ENCODE measurements around the gene TRIM25. TPM values are rescaled to one million over a fixed set of nuclear protein-coding genes. Genes with fewer than 3 reads are reported as not detected.
A peak's percentile ranks its signal among the peaks of the same experiment; 100 is the strongest.

Gene TRIM25
- total RNA-seq, 1 experiment from 2014 or later: 92.8 TPM

- H3F3A ChIP-seq (ENCODE audit: insufficient read depth, low read depth): peaks cover under 1% of the 10 kb centered on the region; the same call in 1 of the 2 replicates
- intact Hi-C loops (cut with micrococcal nuclease; ENCODE audit: unreplicated experiment): no loop called here
- no peak overlapping the region for H3K27ac ChIP-seq
- H3K27me3 ChIP-seq (ENCODE audit: insufficient read depth, low read depth): no peaks in the 10 kb centered on the region
- H2AFZ ChIP-seq: no peak overlapping the region
- no peak overlapping the region for H3K4me3 ChIP-seq
- H3K4me2 ChIP-seq: no peak overlapping the region
- TF ChIP-seq, protein P1, sequence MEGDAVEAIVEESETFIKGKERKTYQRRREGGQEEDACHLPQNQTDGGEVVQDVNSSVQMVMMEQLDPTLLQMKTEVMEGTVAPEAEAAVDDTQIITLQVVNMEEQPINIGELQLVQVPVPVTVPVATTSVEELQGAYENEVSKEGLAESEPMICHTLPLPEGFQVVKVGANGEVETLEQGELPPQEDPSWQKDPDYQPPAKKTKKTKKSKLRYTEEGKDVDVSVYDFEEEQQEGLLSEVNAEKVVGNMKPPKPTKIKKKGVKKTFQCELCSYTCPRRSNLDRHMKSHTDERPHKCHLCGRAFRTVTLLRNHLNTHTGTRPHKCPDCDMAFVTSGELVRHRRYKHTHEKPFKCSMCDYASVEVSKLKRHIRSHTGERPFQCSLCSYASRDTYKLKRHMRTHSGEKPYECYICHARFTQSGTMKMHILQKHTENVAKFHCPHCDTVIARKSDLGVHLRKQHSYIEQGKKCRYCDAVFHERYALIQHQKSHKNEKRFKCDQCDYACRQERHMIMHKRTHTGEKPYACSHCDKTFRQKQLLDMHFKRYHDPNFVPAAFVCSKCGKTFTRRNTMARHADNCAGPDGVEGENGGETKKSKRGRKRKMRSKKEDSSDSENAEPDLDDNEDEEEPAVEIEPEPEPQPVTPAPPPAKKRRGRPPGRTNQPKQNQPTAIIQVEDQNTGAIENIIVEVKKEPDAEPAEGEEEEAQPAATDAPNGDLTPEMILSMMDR (conservative IDR thresholded peaks at IDR 0.05): no peak
- no peak for TF ChIP-seq EZH2 (IDR thresholded peaks at IDR 0.05; ENCODE audit: low read depth)
- DNase-seq: no peak
- H3K9me2 ChIP-seq (ENCODE audit: insufficient read depth): no peaks in the 10 kb centered on the region
- H3K9me3 ChIP-seq (ENCODE audit: insufficient read depth, low read depth): no peaks in the 10 kb centered on the region
- no TSS peak for BruUV-seq (replicated peaks)
- POLR2A ChIA-PET (ENCODE audit: unreplicated experiment): no interaction called here
- CTCF ChIA-PET: no interaction called here
- peaks cover 69% of the 10 kb centered on the region for H3K36me3 ChIP-seq (ENCODE audit: low read depth)
- peaks cover 22% of the 10 kb centered on the region for H4K20me1 ChIP-seq (ENCODE audit: insufficient read depth)
- H3K4me1 ChIP-seq (replicated peaks; ENCODE audit: insufficient read depth): 0 out of 2 replicates have a peak, but pooled peaks cover 6% of the 10 kb centered on the region
- peaks cover 8% of the 10 kb centered on the region for H3K79me2 ChIP-seq (ENCODE audit: low read depth)
Measured at GRCh38 chr17:56903560-56903959, 10.3 kb downstream of the TRIM25 start.

GRCh38 chr17:56902348-56902747 is 11.5 kb downstream of the TRIM25 start:
- H3K9me3 ChIP-seq (ENCODE audit: insufficient read depth, low read depth): no peaks in the 10 kb centered on the region

DNA sequence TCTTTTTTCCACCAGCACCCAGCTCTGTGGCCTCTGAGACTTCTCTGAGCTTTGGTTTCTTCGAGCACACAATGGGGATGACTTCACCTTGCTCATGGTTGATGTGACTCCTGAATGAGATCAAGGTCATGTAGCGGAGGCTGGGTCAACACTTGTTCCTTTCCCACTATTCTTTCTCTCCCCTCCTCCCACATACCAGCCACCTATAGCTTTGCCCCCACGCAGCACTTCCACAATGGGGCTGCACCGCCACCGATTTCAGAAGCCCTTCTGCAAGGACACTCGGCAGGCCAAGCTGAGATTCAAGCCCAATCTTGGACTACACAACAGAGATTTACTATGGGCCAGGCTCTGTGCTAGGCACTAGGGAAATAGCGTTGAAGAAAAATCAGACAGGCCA is 14.4 kb downstream of the TRIM25 start:
- no peak for DNase-seq
- BruUV-seq (replicated peaks): no TSS peak
- POLR2A ChIA-PET (ENCODE audit: unreplicated experiment): no interaction called here
- H3K4me3 ChIP-seq: no peak overlapping the region
- H3F3A ChIP-seq (ENCODE audit: insufficient read depth, low read depth): no peaks in the 10 kb centered on the region
- TF ChIP-seq, protein P1 (conservative IDR thresholded peaks at IDR 0.05): no peak
- TF ChIP-seq EZH2 (IDR thresholded peaks at IDR 0.05; ENCODE audit: low read depth): no peak
- peaks cover 16% of the 10 kb centered on the region for H4K20me1 ChIP-seq (ENCODE audit: insufficient read depth)
- H3K4me1 ChIP-seq (replicated peaks; ENCODE audit: insufficient read depth): 0 out of 2 replicates have a peak, but pooled peaks cover 6% of the 10 kb centered on the region
- H3K27me3 ChIP-seq (ENCODE audit: insufficient read depth, low read depth): no peaks in the 10 kb centered on the region
- H3K79me2 ChIP-seq (ENCODE audit: low read depth): no peaks in the 10 kb centered on the region
- H3K9me2 ChIP-seq (ENCODE audit: insufficient read depth): no peaks in the 10 kb centered on the region
- H3K9me3 ChIP-seq (ENCODE audit: insufficient read depth, low read depth): no peaks in the 10 kb centered on the region
- H3K36me3 ChIP-seq (ENCODE audit: low read depth): peaks cover 48% of the 10 kb centered on the region
- H3K4me2 ChIP-seq: no peak overlapping the region
- CTCF ChIA-PET: interaction anchor here (0.6 kb wide), 1 partner anchor 1121 kb away, joined by 10 read pairs; no protein-coding TSS in a partner anchor
- no peak overlapping the region for H2AFZ ChIP-seq
- intact Hi-C loops (cut with micrococcal nuclease; ENCODE audit: unreplicated experiment): loop anchor here (5.0 kb wide), 1 partner anchor 62 kb away; no protein-coding TSS in a partner anchor
- H3K27ac ChIP-seq: no peak overlapping the region

More at GRCh38 chr17:56902348-56902747, 11.5 kb downstream of the TRIM25 start:
- Histone ChIP-seq H2AFZ (no peak overlapping the region), H4K20me1 (ENCODE audit: insufficient read depth) (peaks cover 20% of the 10 kb centered on the region), H3K79me2 (ENCODE audit: low read depth) (peaks cover 3% of the 10 kb centered on the region; the same call in 1 of the 2 replicates), H3K9me2 (ENCODE audit: insufficient read depth) (no peaks in the 10 kb centered on the region), H3K4me2 (no peak overlapping the region), H3F3A (ENCODE audit: insufficient read depth, low read depth) (no peaks in the 10 kb centered on the region), H3K27me3 (ENCODE audit: insufficient read depth, low read depth) (no peaks in the 10 kb centered on the region), H3K4me3 (no peak overlapping the region), H3K4me1 (replicated peaks; ENCODE audit: insufficient read depth) (0 out of 2 replicates have a peak, but pooled peaks cover 6% of the 10 kb centered on the region), H3K27ac (no peak overlapping the region), H3K36me3 (ENCODE audit: low read depth) (peaks cover 57% of the 10 kb centered on the region)
- BruUV-seq (replicated peaks): no TSS peak
- no peak for TF ChIP-seq EZH2 (IDR thresholded peaks at IDR 0.05; ENCODE audit: low read depth)
- TF ChIP-seq, protein P1 (conservative IDR thresholded peaks at IDR 0.05): no peak
- CTCF ChIA-PET: no interaction called here
- POLR2A ChIA-PET (ENCODE audit: unreplicated experiment): interaction anchor here (0.6 kb wide), 1 partner anchor 31 kb away, joined by 5 read pairs; no protein-coding TSS in a partner anchor
- peak in 1 of 2 experiments; percentile 73 for DNase-seq
- intact Hi-C loops (cut with micrococcal nuclease; ENCODE audit: unreplicated experiment): no loop called here
